ENCODE results near the gene ZBTB7C.

ZBTB7C gene

DNA sequence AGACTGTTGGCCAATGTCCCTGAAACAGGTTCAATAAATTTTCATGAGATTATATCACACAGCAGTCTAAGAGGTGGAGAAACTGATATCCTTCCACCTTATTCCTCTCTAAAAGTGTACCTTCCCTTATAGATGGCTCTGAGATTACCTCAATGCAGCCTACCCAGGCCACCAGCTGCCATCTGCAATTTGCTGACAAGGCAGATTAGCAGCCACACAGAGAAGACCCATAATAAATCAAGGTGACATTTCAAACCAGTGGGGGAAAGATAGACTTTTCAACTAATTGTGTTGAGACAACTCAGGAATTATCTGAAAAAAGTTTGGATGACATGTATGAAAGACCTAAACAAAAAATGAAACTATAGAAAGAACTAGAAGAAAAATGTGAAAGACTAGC lies 43.2 kb downstream of the ZBTB7C start:
- H3K9ac ChIP-seq (ENCODE audit: insufficient read length, low read depth), result no peak overlapping the region

DNA sequence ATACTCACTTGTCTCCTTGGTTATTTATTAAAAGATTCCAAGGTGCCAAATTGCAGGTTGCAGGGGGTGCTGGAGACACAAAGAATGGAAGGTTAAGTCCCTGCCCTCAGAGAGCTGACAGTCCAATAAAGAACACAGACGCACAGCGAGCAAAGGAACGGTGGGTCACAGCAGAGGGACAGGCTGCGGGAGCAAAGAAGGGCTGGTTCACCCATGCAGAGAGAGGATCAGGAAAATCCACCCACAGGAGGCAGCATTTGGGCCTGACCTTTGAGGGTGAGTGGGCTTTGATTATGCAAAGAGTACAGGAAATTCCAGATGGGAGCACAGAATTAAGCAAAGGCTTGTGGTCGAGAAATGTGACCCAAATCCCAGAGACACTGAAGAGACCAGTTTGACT lies 45.0 kb downstream of the ZBTB7C start:
- Histone ChIP-seq H3K4me3 (ENCODE audit: insufficient read length, low read depth) (no peak overlapping the region), H3K36me3 (ENCODE audit: insufficient read depth, insufficient read length, low read length) (no peaks in the 10 kb centered on the region), H3K27me3 (ENCODE audit: insufficient read depth, insufficient read length) (no peaks in the 10 kb centered on the region), H3K9ac (ENCODE audit: insufficient read length, low read depth) (no peak overlapping the region), H3K9me3 (ENCODE audit: insufficient read depth, low read length) (peaks cover 12% of the 10 kb centered on the region), H3K4me1 (ENCODE audit: insufficient read depth, insufficient read length) (peaks cover 3% of the 10 kb centered on the region)
- TF ChIP-seq YY1 (IDR thresholded peaks at IDR 0.05; ENCODE audit: insufficient read depth, insufficient read length) (no peak), ZNF274 (IDR thresholded peaks at IDR 0.05; ENCODE audit: low read depth, low read length) (no peak), SUZ12 (IDR thresholded peaks at IDR 0.05; ENCODE audit: extremely low read depth, insufficient read depth, insufficient read length) (no peak)
- DNase-seq (ENCODE audit: low read depth, low spot score), result no peak

More for the DNA sequence above, 43.2 kb downstream of the ZBTB7C start:
- Histone ChIP-seq H3K9me3 (ENCODE audit: insufficient read depth, low read length) (peaks cover 12% of the 10 kb centered on the region), H3K4me1 (ENCODE audit: insufficient read depth, insufficient read length) (peaks cover 3% of the 10 kb centered on the region), H3K4me3 (ENCODE audit: insufficient read length, low read depth) (no peak overlapping the region), H3K36me3 (ENCODE audit: insufficient read depth, insufficient read length, low read length) (no peaks in the 10 kb centered on the region), H3K27me3 (ENCODE audit: insufficient read depth, insufficient read length) (no peaks in the 10 kb centered on the region)
- TF ChIP-seq ZNF274 (IDR thresholded peaks at IDR 0.05; ENCODE audit: low read depth, low read length) (no peak), YY1 (IDR thresholded peaks at IDR 0.05; ENCODE audit: insufficient read depth, insufficient read length) (no peak), SUZ12 (IDR thresholded peaks at IDR 0.05; ENCODE audit: extremely low read depth, insufficient read depth, insufficient read length) (no peak)
- no peak for DNase-seq (ENCODE audit: low read depth, low spot score)

DNA sequence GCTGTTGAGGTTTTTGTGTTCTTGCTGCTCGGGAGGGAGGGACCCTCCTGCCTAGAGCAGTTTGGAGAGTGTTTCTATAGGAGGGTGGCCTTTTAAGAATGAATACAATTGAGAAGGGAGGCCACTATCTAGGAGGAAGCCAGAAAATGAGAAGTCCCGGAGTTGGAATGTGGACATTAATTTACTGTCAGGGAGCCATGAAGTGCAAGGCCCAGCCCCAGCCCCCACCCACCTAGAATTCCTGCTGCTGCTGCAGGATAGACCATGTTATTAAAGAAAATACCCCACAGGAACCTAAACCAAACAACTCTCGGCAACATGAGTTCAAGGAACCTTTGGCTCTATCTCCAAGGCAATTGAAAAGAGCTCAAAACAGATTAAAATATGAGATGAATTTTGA lies 46.0 kb downstream of the ZBTB7C start:
- Histone ChIP-seq H3K27me3 (ENCODE audit: insufficient read depth, insufficient read length) (no peaks in the 10 kb centered on the region), H3K9me3 (ENCODE audit: insufficient read depth, low read length) (peaks cover 12% of the 10 kb centered on the region), H3K36me3 (ENCODE audit: insufficient read depth, insufficient read length, low read length) (no peaks in the 10 kb centered on the region), H3K9ac (ENCODE audit: insufficient read length, low read depth) (no peak overlapping the region), H3K4me3 (ENCODE audit: insufficient read length, low read depth) (no peak overlapping the region), H3K4me1 (ENCODE audit: insufficient read depth, insufficient read length) (peaks cover 3% of the 10 kb centered on the region)
- DNase-seq (ENCODE audit: low read depth, low spot score), result no peak
- TF ChIP-seq ZNF274 (IDR thresholded peaks at IDR 0.05; ENCODE audit: low read depth, low read length) (no peak), YY1 (IDR thresholded peaks at IDR 0.05; ENCODE audit: insufficient read depth, insufficient read length) (no peak), SUZ12 (IDR thresholded peaks at IDR 0.05; ENCODE audit: extremely low read depth, insufficient read depth, insufficient read length) (no peak)

DNA sequence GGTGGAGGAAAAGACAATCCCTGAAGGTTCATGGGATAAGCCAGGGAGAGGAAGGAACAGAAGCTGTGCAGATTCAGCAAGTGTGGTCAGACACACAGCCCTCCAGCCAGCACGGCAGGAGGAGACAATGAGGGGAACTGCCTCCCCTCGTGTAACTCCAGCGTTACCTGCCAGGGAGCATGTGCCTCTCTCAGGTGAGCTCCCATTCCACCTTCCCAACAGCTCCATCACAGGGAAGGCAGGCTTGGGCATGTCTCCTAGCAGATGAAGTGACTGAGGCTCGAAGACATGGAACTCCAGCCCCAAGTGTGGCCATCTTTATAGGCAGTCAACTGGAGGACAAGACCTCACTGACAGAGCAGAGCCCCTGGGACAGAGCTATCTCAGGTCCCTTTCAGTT lies 47.4 kb downstream of the ZBTB7C start:
- Histone ChIP-seq H3K36me3 (ENCODE audit: insufficient read depth, insufficient read length, low read length) (no peaks in the 10 kb centered on the region), H3K9ac (ENCODE audit: insufficient read length, low read depth) (no peak overlapping the region), H3K27me3 (ENCODE audit: insufficient read depth, insufficient read length) (no peaks in the 10 kb centered on the region), H3K9me3 (ENCODE audit: insufficient read depth, low read length) (peaks cover 12% of the 10 kb centered on the region), H3K4me3 (ENCODE audit: insufficient read length, low read depth) (no peak overlapping the region), H3K4me1 (ENCODE audit: insufficient read depth, insufficient read length) (peaks cover 2% of the 10 kb centered on the region)
- TF ChIP-seq SUZ12 (IDR thresholded peaks at IDR 0.05; ENCODE audit: extremely low read depth, insufficient read depth, insufficient read length) (no peak), YY1 (IDR thresholded peaks at IDR 0.05; ENCODE audit: insufficient read depth, insufficient read length) (no peak), ZNF274 (IDR thresholded peaks at IDR 0.05; ENCODE audit: low read depth, low read length) (no peak)
- DNase-seq (ENCODE audit: low read depth, low spot score), result no peak

DNA sequence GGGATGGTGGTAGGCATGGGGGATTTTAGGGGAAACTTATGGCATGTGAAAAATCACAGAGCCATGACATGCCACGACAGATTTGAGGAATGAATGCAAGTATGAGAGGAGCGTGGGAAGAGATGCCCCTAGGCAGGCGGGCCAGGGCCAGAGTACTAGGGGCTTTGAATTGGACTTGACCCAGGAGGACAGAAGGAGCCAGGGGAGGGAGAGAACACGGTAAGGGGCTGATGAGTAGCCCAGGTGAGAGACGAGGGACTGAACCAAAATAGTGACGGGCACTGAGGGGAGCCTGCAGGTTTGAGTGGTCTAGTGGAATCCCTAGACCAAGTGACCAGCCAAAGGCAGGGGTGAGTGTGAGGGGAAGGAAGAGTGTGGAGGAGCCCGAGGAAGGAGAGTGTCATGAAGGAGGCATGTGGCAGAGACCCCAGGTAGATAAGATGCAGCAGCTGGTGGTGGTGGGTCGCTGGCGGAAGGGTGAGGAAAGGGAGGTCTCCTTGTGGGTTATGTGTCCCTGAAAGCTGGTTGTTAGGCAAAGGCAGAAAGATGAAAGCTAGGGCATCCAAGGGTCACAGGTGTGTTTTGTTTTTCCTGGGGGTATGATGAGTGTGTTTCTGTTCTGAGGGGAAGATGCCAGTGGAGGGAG lies 48.7 kb downstream of the ZBTB7C start:
- Histone ChIP-seq H3K27me3 (ENCODE audit: insufficient read depth, insufficient read length) (no peaks in the 10 kb centered on the region), H3K36me3 (ENCODE audit: insufficient read depth, insufficient read length, low read length) (no peaks in the 10 kb centered on the region), H3K4me1 (ENCODE audit: insufficient read depth, insufficient read length) (peaks cover 14% of the 10 kb centered on the region), H3K9me3 (ENCODE audit: insufficient read depth, low read length) (peaks cover 11% of the 10 kb centered on the region), H3K4me3 (ENCODE audit: insufficient read length, low read depth) (no peak overlapping the region), H3K9ac (ENCODE audit: insufficient read length, low read depth) (no peak overlapping the region)
- TF ChIP-seq SUZ12 (IDR thresholded peaks at IDR 0.05; ENCODE audit: extremely low read depth, insufficient read depth, insufficient read length) (no peak), YY1 (IDR thresholded peaks at IDR 0.05; ENCODE audit: insufficient read depth, insufficient read length) (no peak), ZNF274 (IDR thresholded peaks at IDR 0.05; ENCODE audit: low read depth, low read length) (no peak)
- no peak for DNase-seq (ENCODE audit: low read depth, low spot score)

DNA sequence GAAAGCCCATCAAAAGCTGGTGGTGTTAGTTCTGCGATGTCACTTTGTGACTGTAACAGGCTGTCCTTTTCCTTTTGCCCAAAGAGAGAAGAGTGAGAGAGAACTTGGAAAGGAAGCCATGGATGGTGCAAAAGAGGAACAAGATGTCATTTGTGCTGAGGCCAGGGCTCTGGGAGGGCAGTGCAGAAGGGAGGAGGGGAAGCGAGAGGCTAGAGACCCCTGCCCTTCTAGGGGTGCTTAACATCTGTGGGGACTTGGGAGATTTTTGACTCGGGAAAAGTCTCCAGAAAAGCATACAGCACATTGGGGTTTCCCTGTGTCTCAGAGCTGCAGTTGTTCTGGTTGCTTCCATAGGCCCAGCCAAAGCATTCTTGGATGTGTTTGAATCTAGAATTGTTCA lies 49.6 kb downstream of the ZBTB7C start:
- Histone ChIP-seq H3K9ac (ENCODE audit: insufficient read length, low read depth) (no peak overlapping the region), H3K4me3 (ENCODE audit: insufficient read length, low read depth) (no peak overlapping the region), H3K4me1 (ENCODE audit: insufficient read depth, insufficient read length) (peaks cover 16% of the 10 kb centered on the region), H3K27me3 (ENCODE audit: insufficient read depth, insufficient read length) (no peaks in the 10 kb centered on the region), H3K36me3 (ENCODE audit: insufficient read depth, insufficient read length, low read length) (no peaks in the 10 kb centered on the region), H3K9me3 (ENCODE audit: insufficient read depth, low read length) (peaks cover 3% of the 10 kb centered on the region; the same call in 1 of the 2 replicates)
- no peak for DNase-seq (ENCODE audit: low read depth, low spot score)
- TF ChIP-seq SUZ12 (IDR thresholded peaks at IDR 0.05; ENCODE audit: extremely low read depth, insufficient read depth, insufficient read length) (no peak), YY1 (IDR thresholded peaks at IDR 0.05; ENCODE audit: insufficient read depth, insufficient read length) (no peak), ZNF274 (IDR thresholded peaks at IDR 0.05; ENCODE audit: low read depth, low read length) (no peak)

DNA sequence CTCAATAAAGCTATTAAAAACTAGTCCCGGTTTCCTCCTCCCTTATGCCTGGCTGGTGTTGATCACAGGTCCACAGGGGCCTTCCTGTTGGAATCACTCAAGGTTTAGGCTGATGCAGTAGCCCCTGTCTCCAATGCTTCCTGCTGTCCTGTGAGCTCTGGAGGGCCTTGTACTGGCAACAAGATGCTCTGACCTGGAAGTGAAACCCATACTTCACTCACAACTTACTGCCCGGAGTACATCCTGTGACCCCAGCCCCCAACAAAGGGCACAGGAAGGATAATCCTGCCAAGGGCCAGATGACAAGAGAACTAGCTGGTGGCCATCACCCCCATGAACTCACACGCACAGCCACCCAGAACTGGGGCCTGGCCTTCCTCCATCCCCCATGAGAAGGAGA lies 50.3 kb downstream of the ZBTB7C start:
- no peaks in the 10 kb centered on the region for H3K36me3 ChIP-seq (ENCODE audit: insufficient read depth, insufficient read length, low read length)
- H3K4me1 ChIP-seq (ENCODE audit: insufficient read depth, insufficient read length), result peaks cover 16% of the 10 kb centered on the region
- no peak overlapping the region for H3K9ac ChIP-seq (ENCODE audit: insufficient read length, low read depth)
- TF ChIP-seq YY1 (IDR thresholded peaks at IDR 0.05; ENCODE audit: insufficient read depth, insufficient read length) (no peak), SUZ12 (IDR thresholded peaks at IDR 0.05; ENCODE audit: extremely low read depth, insufficient read depth, insufficient read length) (no peak), ZNF274 (IDR thresholded peaks at IDR 0.05; ENCODE audit: low read depth, low read length) (no peak)
- H3K27me3 ChIP-seq (ENCODE audit: insufficient read depth, insufficient read length), result no peaks in the 10 kb centered on the region
- no peaks in the 10 kb centered on the region for H3K9me3 ChIP-seq (ENCODE audit: insufficient read depth, low read length)
- H3K4me3 ChIP-seq (ENCODE audit: insufficient read length, low read depth), result no peak overlapping the region
- DNase-seq (ENCODE audit: low read depth, low spot score), result no peak

Measured in NT2/D1 (cell line).